ENCODE results near the gene SORCS3.

GRCh38 chr10:104690101-104690500 lies 49.0 kb downstream of the SORCS3 start:
- TF ChIP-seq SPI1 (IDR thresholded peaks at IDR 0.05; ENCODE audit: low read depth, low read length) = no peak
- no peak for TF ChIP-seq TAF1 (IDR thresholded peaks at IDR 0.05; ENCODE audit: low read depth, low read length)
- no peak for TF ChIP-seq POLR2A (IDR thresholded peaks at IDR 0.05; ENCODE audit: low read depth, low read length)
- TF ChIP-seq POLR2AphosphoS5 (IDR thresholded peaks at IDR 0.05; ENCODE audit: low read depth, low read length) = no peak
- no peak for TF ChIP-seq POU2F2 (IDR thresholded peaks at IDR 0.05; ENCODE audit: low read depth, low read length)
- TF ChIP-seq PAX5 (IDR thresholded peaks at IDR 0.05; ENCODE audit: insufficient read depth, low read length, severe bottlenecking) = no peak
